K562 (cell line): ENCODE measurements around the gene TBC1D20. TPM values are rescaled to one million over a fixed set of nuclear protein-coding genes. Genes with fewer than 3 reads are reported as not detected.

ENCODE experiments used
- ATAC-seq: fragments of 200-7000 bp; cut with Tn5 transposase; 3 replicates; pipeline ENCODE4 v1.9.1; 2020; ENCODE audit warnings: moderate library complexity
- BruUV-seq: library from RNA; stranded (reverse); fragments of 400-500 nt; replicated peaks from 2 replicates; lab custom pipeline; 2021; lab: Mats Ljungman, UMichigan
- CTCF ChIA-PET: fragments of 300-600 bp; formaldehyde crosslinking; extraction: SDS; loops from one replicate; lab custom pipeline; 2021; ENCODE audit warnings: low intra/inter-chr PET ratio; lab: Yijun Ruan, JAX
- POLR2A ChIA-PET: fragments of 300-600, 350-650 bp; sonication (Branson Sonifier 250); formaldehyde crosslinking; extraction: SDS; loops from one replicate; lab custom pipeline; 2021; ENCODE audit warnings: antibody characterized with exemption, inconsistent platforms; lab: Yijun Ruan, JAX
- DNase-seq, 4 experiments: peaks; one replicate each; pipeline versions ENCODE4 v3.0.0 to v3.0.0-alpha.2; 2011 to 2018; ENCODE audit warnings: low spot score in 3 of 4, mixed read lengths in 3 of 4; ENCODE audit errors: extremely low read depth in 1 of 4
- FAIRE-seq: peaks from 2 replicates; lab custom pipeline; 2011; peaks lifted over from hg19 to GRCh38; lab: Jason Lieb, UNC
- H2AFZ ChIP-seq: 2 replicates; pipeline ENCODE4 v1.6.0; 2011; ENCODE audit warnings: low read depth, low read length, control low read depth, inconsistent platforms
- H3K27ac ChIP-seq: fragments of 200-600 bp; 3 replicates; pipeline ENCODE4 v1.8.0; 2011; ENCODE audit warnings: low read depth, mild to moderate bottlenecking, control low read depth, inconsistent platforms, low read length, moderate library complexity, mixed read lengths; ENCODE audit errors: extremely low read depth
- H3K27me3 ChIP-seq, 2 experiments: fragments of 300-600 bp in 1 of 2; 2 replicates in 1 of 2; 3 replicates in 1 of 2; pipeline versions ENCODE4 v1.6.0 to v1.8.0; 2011; ENCODE audit warnings: inconsistent platforms in 2 of 2, low read length in 2 of 2, mild to moderate bottlenecking in 1 of 2, mixed read lengths in 1 of 2, moderate library complexity in 1 of 2; ENCODE audit not compliant: control insufficient read depth in 2 of 2, insufficient read depth in 2 of 2
- H3K36me3 ChIP-seq: fragments of 300-600 bp; 3 replicates; pipeline ENCODE4 v1.8.0; 2011; ENCODE audit warnings: mild to moderate bottlenecking, low read length, inconsistent platforms; ENCODE audit not compliant: control insufficient read depth, insufficient read depth
- H3K4me1 ChIP-seq, 2 experiments: fragments of 200-600 bp in 1 of 2; replicated peaks in 1 of 2; 2 replicates in 1 of 2; 3 replicates in 1 of 2; pipeline versions ENCODE4 v1.5.1 to v1.8.0; 2011; ENCODE audit warnings: inconsistent platforms in 2 of 2, low read length in 2 of 2, mild to moderate bottlenecking in 1 of 2, mixed read lengths in 1 of 2, moderate library complexity in 1 of 2; ENCODE audit not compliant: control insufficient read depth in 2 of 2, insufficient read depth in 2 of 2
- H3K4me2 ChIP-seq: 2 replicates; pipeline ENCODE4 v1.6.1; 2011; ENCODE audit warnings: low read length, control low read depth, inconsistent platforms, mixed read lengths; ENCODE audit not compliant: insufficient read depth
- H3K4me3 ChIP-seq: fragments of 200-600 bp; sonication (generic), shearing (Covaris generic); 2 replicates; pipeline ENCODE4 v1.5.1; 2016; ENCODE audit warnings: control low read depth, inconsistent platforms
- H3K79me2 ChIP-seq: fragments of 200-600 bp; 3 replicates; pipeline ENCODE4 v1.8.0; 2011; ENCODE audit warnings: low read length, inconsistent platforms; ENCODE audit not compliant: control insufficient read depth, insufficient read depth
- H3K9ac ChIP-seq, 2 experiments: 2 replicates each; pipeline versions ENCODE4 v1.6.0 to v1.6.1; 2011; ENCODE audit warnings: low read depth in 2 of 2, low read length in 2 of 2, control low read depth in 1 of 2, inconsistent platforms in 1 of 2, mild to moderate bottlenecking in 1 of 2, mixed read lengths in 1 of 2; ENCODE audit not compliant: insufficient read depth in 1 of 2
- H3K9me1 ChIP-seq: one replicate; pipeline ENCODE4 v1.6.0; 2011; ENCODE audit warnings: inconsistent platforms, mild to moderate bottlenecking, low read length, moderate library complexity; ENCODE audit not compliant: control insufficient read depth, insufficient read depth
- H3K9me3 ChIP-seq: replicated peaks from 2 replicates; pipeline ENCODE4 v1.5.1; 2011; ENCODE audit warnings: low read depth, low read length, inconsistent platforms; ENCODE audit not compliant: control insufficient read depth, insufficient read depth
- H4K20me1 ChIP-seq: replicated peaks from 2 replicates; pipeline ENCODE4 v1.6.1; 2011; ENCODE audit warnings: low read length, inconsistent platforms, mixed read lengths; ENCODE audit not compliant: control insufficient read depth, insufficient read depth
- DMBX1 ChIP-seq: fragments of 250-450 bp; sonication (Bioruptor Pico); IDR thresholded peaks from 2 replicates; pipeline ENCODE4 v1.8.0; 2022; ENCODE audit warnings: inconsistent platforms, mild to moderate bottlenecking, moderate library complexity, borderline replicate concordance
- ELF4 ChIP-seq: fragments of 450-650 bp; formaldehyde crosslinking; IDR thresholded peaks from 2 replicates; pipeline ENCODE4 v1.4.0; 2022; ENCODE audit warnings: missing genetic modification characterization
- NFIX ChIP-seq: fragments of 250-450 bp; sonication (Bioruptor Pico); IDR thresholded peaks from 2 replicates; pipeline ENCODE4 v1.4.0; 2020; ENCODE audit warnings: low read depth, mild to moderate bottlenecking, moderate library complexity
- POLR2AphosphoS2 ChIP-seq: IDR thresholded peaks from 2 replicates; pipeline ENCODE4 v1.6.1; 2012; ENCODE audit warnings: low read length, improper control_type of control experiment
- POLR2G ChIP-seq: fragments of 200-400 bp; formaldehyde crosslinking; IDR thresholded peaks from 2 replicates; pipeline ENCODE4 v1.6.1; 2017; ENCODE audit warnings: low read depth, mild to moderate bottlenecking, antibody characterized with exemption, low read length, moderate library complexity
- RNF2 ChIP-seq: sonication (generic); IDR thresholded peaks from 2 replicates; pipeline ENCODE4 v1.6.1; 2016
- ZFP30 ChIP-seq: fragments of 250-450 bp; sonication (Bioruptor Pico); IDR thresholded peaks from 2 replicates; pipeline ENCODE4 v1.8.0; 2022; ENCODE audit warnings: moderate library complexity, mild to moderate bottlenecking, inconsistent platforms, borderline replicate concordance
- ZNF444 ChIP-seq: fragments of 250-450 bp; sonication (Bioruptor Pico); IDR thresholded peaks from 2 replicates; pipeline ENCODE4 v1.4.0; 2020; ENCODE audit warnings: mild to moderate bottlenecking, moderate library complexity
- WGBS: fragments of 100-300 bp; shearing (Covaris generic); methylation state at CpG from one replicate; pipeline ENCODE4 v1.1.6; 2016; ENCODE audit warnings: low coverage, mixed read lengths; ENCODE audit not compliant: insufficient coverage; ENCODE audit errors: missing lambda C conversion rate; 5-methylcytosine and 5-hydroxymethylcytosine counted together
- in situ Hi-C: fragments of 300-500 bp; cut with MboI; formaldehyde crosslinking; loops from 4 replicates; pipeline ENCODE4 v1.15.0; 2018; ENCODE audit warnings: inconsistent platforms, mixed read lengths
- intact Hi-C: fragments of 100-400 bp; cut with micrococcal nuclease; formaldehyde crosslinking; loops from 2 replicates; pipeline ENCODE4 v1.14.2; 2022
- polyA plus RNA-seq, 8 experiments: library from polyadenylated mRNA; depleted of rRNA in 4 of 8; stranded (reverse) in 5 of 8; unstranded in 3 of 8; fragments of >200 nt; fragmentation: Nextera tagmentation in 2 of 8; fragmentation: Illumina TruSeq in 1 of 8; extraction: Ambion mirVana in 2 of 8; extraction: Trizol in 1 of 8; gene quantifications; 2 replicates each; pipeline versions ENCODE4 v1.2.1 to v1.2.3, GENCODE V29; 2011 to 2014; ENCODE audit warnings: inconsistent platforms in 1 of 8, missing spikeins in 1 of 8
- total RNA-seq, 7 experiments: library from RNA; depleted of rRNA in 6 of 7; stranded (reverse); fragments of >200 nt in 6 of 7; fragmentation: Illumina TruSeq in 2 of 7; extraction: Trizol in 2 of 7; gene quantifications; 2 replicates each; pipeline versions ENCODE4 v1.2.1 to v1.2.3, GENCODE V29; 2011 to 2021; ENCODE audit warnings: low replicate concordance in 1 of 7
- TF ChIP-seq, protein P1 (sequence below): sonication (generic); formaldehyde crosslinking; IDR thresholded peaks from 2 replicates; pipeline ENCODE4 v1.9.0; 2022; ENCODE audit warnings: mild to moderate bottlenecking, missing genetic modification reagents
- TF ChIP-seq, protein P2 (sequence below), 3 experiments: IDR thresholded peaks in 2 of 3; conservative IDR thresholded peaks in 1 of 3; 2 replicates each; pipeline ENCODE4 v1.5.1; 2011 to 2012; ENCODE audit warnings: low read length in 3 of 3, mild to moderate bottlenecking in 3 of 3, control low read depth in 2 of 3, improper control_type of control experiment in 1 of 3, inconsistent platforms in 1 of 3, low read depth in 1 of 3, mixed read lengths in 1 of 3, moderate library complexity in 1 of 3; ENCODE audit not compliant: insufficient read depth in 2 of 3

TBC1D20 gene
- total and polyA plus RNA-seq, 9 of the 15 experiments (the other 6 are each of a cell fraction or from before 2014, with no cell fraction given): 7.0 to 25.3 (median 15.1) TPM

DNA sequence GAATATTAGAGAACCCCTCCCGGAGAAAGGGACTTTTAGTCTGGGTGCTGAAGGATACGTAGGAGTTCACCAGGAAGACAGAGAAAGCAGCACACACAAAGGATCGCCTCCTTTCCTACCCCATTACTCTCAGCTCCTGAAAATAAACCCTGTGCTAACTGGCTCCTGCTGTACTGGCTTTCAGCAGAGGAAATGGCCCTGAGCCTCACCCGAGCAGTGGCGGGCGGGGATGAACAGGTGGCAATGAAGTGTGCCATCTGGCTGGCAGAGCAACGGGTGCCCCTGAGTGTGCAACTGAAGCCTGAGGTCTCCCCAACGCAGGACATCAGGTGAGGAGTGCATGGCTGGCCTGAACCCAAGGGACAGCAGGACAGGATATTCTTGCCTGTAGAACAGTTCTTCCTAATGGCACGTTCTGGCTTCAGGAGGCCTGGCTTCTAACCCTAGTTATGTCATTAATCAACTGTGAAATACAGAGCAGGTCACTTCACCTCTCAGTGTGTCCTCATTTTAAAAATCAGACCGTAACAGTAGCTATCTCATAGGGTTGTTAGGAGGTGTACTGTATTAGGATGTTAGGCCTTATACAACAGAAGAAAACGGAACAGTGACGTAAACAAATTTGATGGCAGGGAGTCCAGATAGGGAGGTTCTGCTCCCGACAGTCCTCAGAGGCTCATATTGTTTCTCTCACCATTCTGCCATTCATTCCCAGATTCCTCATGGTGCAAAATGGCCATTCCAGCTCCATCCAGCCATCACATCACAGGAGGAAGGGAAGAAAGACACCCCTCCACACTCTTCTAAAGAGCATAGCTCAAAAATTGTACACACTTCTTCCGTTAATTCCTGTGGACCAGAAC is 52.4 kb downstream of the TBC1D20 start:
- peak overlapping the region; percentile 94; the same call in 1 of the 3 replicates for H3K27ac ChIP-seq
- CTCF ChIA-PET: no interaction called here
- peaks cover 17 to 18% of the 10 kb centered on the region in 2 experiments; a peak in 4 of 5 replicates for H3K4me1 ChIP-seq
- in situ Hi-C loops: no loop called here
- TSS peak; percentile 54 for BruUV-seq
- peaks cover 36% of the 10 kb centered on the region for H3K79me2 ChIP-seq
- FAIRE-seq (no peak), DNase-seq (no peak)
- peaks cover 2% of the 10 kb centered on the region for H3K9me3 ChIP-seq
- peak overlapping the region; percentile 88 for H3K4me2 ChIP-seq
- peak overlapping the region; percentile 79 to 95; a peak in 3 of 4 replicates for H3K9ac ChIP-seq
- peaks cover 30% of the 10 kb centered on the region; the same call in 2 of the 3 replicates for H3K36me3 ChIP-seq
- peak overlapping the region; percentile 98 for H3K4me3 ChIP-seq
- intact Hi-C loops: no loop called here
- WGBS: 80% methylated on average over 12 of the region's 14 CpGs
- TF ChIP-seq, protein P1, sequence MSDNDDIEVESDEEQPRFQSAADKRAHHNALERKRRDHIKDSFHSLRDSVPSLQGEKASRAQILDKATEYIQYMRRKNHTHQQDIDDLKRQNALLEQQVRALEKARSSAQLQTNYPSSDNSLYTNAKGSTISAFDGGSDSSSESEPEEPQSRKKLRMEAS (CRISPR knock-in tag): peak; percentile 20; the same call in 1 of the 2 replicates
- TF ChIP-seq ELF4 (CRISPR knock-in tag) (no peak), ZNF444 (CRISPR knock-in tag) (no peak), POLR2G (0 out of 2 replicates have a peak, but pooled peaks have one; percentile 25), DMBX1 (CRISPR knock-in tag) (no peak), POLR2AphosphoS2 (peak; percentile 14; the same call in 1 of the 2 replicates), ZFP30 (no peak), RNF2 (no peak), NFIX (no peak)
- TF ChIP-seq, protein P2, sequence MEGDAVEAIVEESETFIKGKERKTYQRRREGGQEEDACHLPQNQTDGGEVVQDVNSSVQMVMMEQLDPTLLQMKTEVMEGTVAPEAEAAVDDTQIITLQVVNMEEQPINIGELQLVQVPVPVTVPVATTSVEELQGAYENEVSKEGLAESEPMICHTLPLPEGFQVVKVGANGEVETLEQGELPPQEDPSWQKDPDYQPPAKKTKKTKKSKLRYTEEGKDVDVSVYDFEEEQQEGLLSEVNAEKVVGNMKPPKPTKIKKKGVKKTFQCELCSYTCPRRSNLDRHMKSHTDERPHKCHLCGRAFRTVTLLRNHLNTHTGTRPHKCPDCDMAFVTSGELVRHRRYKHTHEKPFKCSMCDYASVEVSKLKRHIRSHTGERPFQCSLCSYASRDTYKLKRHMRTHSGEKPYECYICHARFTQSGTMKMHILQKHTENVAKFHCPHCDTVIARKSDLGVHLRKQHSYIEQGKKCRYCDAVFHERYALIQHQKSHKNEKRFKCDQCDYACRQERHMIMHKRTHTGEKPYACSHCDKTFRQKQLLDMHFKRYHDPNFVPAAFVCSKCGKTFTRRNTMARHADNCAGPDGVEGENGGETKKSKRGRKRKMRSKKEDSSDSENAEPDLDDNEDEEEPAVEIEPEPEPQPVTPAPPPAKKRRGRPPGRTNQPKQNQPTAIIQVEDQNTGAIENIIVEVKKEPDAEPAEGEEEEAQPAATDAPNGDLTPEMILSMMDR (IDR thresholded peaks at IDR 0.05 in 2 of 3, conservative IDR thresholded peaks at IDR 0.05 in 1 of 3; ENCODE audit: insufficient read depth in 2 of 3, low read depth in 1 of 3, low read length in 3 of 3): no peak
- TF ChIP-seq, all 486 proteins: peak for 3
- Histone ChIP-seq H2AFZ (no peak overlapping the region), H4K20me1 (no peaks in the 10 kb centered on the region), H3K9me1 (no peaks in the 10 kb centered on the region), H3K27me3 (no peaks in the 10 kb centered on the region)
- ATAC-seq: no peak
- POLR2A ChIA-PET: no interaction called here
